Activated naive CD4-positive, alpha-beta T cell treated with Interleukin-2 at 50 U/mL for 16 hours (primary cell): Measurements from ENCODE around the gene LMOD3.

ENCODE experiments used
- DNase-seq: peaks from one replicate; pipeline ENCODE4 v3.0.0-alpha.2; 2020

Gene LMOD3

DNA sequence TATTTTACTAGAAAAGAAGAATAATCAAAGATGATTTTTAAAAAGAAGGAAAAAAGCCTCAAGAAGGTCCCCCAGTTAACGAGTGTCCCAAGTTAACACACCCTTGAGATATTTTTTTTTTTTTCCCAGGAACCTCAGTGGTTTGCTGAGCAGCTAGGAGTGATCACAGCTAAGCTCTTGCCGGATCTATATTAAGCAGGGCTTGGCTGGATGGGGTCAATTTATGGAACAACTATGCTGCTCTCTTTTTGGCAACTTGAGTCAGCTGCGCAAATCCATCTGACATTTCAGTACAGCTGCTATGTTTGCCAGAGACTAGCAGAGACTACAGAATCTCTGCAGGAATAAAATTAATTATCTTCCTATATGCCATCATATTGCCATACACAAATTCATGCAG, at the start of gene LMOD3:
LMOD3 (minus strand) TSS at position 193 of the 400 bp plus-strand sequence. CDS start 209 bp downstream, outside the sequence.
- DNase-seq: no peak

DNA sequence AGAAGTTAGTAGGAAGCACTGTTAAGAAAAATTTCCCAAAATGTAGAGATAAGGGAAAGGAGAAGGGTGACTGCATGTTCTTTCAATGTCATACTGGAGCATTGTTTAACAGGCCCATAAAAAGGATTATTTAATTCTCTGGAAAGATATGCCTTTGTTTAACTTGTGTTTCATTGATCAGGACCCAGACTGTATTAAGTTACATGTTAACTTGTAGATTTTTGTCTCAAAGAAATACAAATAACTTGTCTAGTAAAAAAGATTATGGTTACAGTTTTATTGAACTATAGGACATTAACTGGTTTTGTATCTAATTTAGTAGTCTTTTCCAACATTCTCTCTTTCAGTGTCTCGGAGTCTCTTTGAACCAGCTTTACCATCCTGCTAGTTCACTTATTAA, 49.7 kb upstream of the LMOD3 start:
- no peak for DNase-seq

DNA sequence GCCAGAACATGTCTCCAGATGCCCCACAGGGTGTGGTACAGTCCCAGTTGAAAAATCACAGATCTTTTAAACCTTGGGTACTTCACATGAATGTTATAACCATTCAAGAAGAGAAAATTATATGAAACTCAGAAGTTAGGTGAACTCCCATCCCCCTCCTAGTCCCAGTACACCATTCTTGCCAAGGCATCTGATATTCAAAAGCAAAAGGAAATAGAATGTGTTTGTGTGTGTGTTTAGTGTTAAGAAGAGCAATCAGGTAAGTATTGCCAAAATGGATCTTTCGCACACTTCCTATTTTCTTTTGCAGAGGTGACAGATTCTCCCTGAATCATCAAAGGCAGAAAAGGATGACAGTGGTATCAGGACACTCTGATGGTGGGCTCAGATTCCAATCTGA, 44.1 kb upstream of the LMOD3 start:
- DNase-seq: no peak

DNA sequence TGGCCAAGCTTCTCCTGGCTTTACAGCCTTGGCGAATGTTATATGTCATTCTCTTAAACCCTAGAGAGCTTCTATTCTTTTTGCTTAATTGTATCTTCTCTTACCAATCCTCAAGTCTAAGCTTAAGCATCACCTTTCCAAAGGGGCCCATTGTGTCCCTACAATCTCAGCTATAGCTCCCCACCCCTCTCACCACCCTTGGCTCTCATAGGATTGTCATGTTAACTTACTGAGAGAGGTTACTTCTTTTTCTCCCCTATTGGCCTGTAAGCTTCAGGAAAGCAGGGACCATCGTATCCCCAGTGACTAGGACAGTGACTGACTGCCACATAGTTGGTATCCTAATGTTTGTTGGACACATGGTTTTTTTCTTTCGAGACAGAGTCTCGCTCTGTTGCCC, 43.3 kb upstream of the LMOD3 start:
- DNase-seq: no peak

DNA sequence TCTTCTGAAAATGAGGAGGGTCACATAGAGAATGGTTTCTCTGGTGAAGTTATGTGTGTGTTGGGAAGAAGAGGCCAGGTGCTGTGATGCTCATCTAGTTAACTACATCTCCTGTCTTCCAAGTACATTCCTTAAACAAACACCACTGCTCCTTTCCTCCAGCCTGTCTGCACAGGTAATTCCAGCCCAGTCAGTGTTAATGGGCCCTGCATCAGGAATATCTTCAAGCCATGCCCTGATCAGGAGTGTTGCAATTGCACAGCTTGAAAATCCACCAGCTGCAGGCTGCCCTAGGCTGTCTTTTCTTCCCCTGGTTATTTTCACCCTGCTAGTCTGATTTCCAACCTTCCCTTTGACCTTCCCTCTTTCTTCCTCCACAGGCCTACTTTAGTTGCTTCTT, 41.9 kb upstream of the LMOD3 start:
- no peak for DNase-seq

DNA sequence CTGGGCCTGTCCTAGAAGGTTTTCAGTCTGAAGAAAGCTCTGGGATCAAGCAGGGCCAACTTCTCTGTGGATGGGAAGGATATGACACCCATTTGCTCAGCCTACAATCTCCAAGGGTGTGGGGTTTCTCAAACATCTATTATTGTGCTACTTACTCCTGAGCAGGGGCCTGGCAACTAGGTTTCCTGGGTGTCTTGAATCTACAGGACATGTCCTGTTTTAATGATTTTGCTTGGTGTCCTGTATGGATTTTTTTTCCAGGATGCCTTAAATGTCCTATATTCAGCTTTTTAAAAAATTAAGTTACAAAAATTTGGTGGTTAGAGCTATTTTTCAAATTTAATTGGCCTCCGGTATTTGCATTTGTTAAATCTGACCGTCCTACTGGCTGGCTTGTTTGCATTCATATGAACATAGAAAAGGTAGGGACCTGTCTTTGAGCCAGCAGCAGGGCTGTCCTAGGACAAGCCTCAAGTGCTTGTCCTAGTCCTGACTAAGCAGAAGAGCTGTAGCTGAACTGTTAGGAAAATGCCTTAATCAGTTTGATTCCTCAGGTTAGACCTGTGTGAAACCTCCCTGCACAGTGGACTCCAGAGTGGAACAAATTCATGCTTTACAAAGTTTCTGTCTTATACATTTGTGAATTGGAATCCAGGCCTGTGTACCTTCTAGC, 40.0 kb upstream of the LMOD3 start:
- DNase-seq: no peak

DNA sequence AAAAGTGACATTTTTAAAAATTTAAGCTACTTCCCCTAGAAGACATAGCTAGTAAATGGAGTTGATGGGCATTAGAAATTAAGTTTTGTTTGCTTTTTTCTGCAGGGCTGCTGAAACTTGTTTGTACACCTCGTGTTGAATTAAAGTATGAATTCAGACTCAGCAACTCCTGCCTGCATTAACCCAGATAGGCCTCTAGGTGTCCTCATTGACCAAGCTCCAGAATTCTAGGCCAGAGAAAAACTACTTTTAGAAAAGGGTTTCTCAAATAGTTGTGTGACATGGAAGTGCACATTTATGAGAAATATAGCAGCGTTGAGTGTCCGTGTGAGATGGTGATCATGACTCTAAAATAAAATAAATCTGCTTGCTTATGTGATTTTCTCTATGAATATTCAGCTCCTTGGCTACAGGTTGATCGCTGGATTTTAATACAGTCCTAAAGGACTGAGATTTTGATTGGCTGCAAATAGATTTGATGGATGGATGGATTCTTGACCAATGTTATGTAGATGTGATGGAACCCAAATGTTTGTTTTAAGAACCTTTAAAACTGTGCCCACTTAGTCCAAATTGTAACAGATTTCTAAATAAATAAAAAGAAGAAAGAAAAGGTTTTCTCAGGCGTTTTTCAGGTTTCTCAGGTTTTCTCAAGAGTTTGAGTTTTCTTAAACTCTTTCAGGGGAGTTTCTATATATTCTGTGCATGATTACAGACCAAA, 39.4 kb upstream of the LMOD3 start:
- DNase-seq: peak; percentile 23

DNA sequence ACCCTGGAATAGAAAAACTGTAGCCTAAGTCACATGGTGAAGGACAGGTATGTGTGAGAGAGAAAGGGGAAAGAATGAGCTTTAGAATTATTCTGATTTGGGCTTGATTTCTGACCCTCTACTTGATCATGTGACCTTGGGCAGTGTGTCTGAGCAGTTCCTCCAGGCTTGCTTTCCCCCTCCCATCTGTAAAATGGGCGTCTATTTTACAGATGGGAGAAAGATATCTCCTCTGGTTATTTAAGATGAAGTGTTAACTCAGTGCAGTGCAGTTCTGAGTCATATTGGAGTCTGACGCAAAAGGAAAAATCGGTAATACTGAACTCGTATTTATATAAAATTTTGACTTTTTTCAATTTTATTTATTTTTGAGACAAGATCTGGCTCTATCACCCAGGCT, 38.1 kb upstream of the LMOD3 start:
- no peak for DNase-seq

DNA sequence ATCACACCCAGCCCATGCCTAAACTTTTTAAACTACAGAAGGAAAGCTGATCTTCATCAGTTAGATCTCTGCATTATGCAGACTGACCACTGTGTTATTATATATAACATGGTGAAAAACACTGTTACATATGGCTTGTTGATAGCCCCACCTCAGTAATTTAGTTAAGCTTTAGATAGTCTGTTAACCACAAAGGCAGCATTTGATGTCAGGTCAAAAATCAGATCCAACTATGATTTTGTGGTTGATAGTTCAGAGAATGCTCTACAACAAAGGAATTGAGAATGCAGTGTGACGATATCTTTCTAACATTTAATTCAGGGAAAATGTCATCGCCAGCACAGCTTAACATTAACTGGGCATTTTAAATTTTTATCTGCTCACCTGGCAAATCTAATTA, 37.7 kb upstream of the LMOD3 start:
- no peak for DNase-seq

DNA sequence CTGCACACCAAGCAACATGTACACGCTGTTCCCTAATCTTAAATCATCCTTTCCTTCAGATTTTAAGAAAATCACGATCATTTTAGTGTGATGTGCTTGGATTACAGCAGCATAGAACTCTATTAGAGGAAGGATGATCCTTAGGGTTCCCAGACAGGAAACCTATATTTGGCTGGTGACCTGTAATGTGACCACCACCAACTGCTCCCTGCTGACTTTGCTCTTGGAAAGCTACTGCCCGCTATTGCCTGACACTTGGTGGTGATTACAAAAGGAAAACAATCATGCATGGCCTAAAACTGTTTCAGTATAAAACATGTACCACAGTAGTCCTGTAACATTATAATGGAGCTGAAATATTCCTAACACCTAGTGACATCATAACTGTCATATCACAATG, 27.2 kb upstream of the LMOD3 start:
- no peak for DNase-seq

DNA sequence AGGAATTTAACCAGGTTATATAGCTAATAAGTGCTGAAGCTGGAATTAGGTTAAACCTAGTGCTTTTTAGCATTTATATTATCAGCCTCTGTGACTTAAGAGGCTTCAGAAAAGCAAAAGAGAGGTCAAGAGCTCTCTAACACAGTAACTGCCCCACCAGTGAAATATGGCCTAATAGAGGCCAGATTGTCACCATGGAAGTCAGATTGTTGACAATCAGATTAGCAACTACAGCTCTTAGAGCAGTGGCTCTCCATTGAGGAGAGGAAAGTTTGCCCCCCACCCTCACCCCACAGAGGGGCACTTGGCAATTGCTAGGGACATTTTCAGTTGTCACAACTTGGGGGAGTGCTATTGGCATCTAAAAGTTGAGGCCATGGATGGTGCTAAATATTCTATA, 23.3 kb upstream of the LMOD3 start:
- DNase-seq: no peak

DNA sequence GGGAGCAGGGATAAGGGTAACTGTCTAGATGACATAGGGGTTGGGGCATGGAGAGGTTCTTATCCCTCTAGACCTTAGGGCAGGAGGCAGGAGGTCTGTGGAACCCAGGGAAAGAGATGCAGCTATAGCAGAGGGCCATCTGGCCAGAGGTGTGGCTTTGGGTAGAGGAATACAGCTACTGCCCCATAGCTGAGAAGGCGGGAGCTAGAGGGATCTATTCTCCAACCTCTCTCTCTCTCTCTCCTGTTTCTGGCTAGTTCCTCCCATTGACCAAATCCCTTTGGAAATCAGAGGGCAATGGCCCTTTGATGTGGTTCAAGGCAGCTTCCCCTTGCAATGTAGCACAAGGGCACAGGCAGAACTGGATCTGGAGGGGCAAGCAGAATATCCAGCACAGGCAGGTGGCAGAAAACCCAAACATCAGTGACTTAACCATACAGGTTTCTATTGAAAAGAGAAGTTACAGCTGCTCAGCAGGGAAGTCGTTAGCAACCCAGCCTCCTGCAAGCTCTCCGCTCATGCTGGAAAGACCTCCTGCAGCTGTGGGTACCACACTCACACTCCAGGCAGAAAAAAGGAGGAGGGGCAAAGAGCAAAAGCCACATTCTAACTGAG, 22.3 kb upstream of the LMOD3 start:
- no peak for DNase-seq

DNA sequence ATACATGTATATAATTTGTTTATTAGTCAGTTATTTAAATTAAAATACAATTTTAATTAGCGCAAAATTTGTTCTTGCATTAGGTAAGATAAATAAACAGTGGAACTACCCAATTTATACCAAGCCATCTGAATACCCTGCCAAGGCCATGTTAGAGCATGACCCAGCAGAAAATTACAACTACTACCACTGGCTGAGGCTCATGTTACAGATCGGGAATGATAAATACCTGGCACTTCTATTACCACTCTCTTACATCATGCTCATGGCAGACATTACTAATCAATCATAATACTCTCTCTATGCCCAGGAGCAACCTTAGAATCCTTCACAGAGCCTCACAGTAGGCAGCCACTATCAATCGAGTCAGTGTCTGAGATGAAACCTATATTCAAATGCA, 21.2 kb upstream of the LMOD3 start:
- no peak for DNase-seq

DNA sequence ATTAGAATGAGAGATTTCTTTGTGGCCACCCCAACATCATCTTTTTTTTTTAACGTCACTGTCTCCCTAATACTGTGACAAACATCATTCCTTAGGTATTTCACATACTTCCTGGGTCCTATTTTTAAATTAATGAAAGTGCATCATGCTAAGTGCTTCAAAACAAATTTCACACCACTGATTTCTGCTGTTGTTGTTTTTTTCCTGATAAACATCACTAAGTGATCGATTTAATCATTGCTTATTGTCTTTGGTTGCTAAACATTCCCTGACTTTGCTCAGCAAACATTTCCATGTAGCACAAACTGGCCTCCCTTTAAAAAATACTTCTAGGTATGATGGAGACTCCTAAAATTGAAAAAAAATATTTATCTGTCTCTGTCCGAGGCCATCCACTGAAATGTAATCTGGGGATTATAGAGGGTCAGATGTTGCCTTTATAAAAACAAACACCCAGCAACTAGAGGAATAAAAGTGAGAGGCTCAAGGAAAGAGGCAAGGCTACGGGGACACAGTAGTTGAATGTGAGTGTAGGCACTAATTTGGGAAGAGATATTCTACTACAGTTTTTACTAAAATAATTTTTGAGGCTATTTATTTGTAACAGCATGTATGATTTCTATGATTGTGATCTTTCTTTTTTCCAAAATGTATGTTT, 20.5 kb upstream of the LMOD3 start:
- DNase-seq: no peak

DNA sequence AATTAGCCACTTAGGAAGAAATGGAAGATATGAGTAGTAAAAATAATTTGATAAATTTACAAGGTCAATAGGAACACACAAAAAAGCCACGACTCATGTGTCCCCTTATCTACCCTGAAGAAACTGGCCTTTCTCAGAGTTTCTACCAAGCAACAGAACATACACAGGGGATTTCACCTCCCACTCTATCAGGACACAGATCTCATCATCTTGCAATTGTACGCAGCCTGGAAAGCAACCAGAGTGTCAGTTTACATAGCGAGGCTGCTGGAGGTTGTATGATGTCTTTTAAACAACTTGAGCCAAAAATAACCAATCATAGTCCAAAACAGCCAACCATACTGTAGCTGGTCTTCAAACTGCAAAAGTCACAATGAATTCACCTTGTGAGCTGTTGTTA, 19.7 kb upstream of the LMOD3 start:
- no peak for DNase-seq

DNA sequence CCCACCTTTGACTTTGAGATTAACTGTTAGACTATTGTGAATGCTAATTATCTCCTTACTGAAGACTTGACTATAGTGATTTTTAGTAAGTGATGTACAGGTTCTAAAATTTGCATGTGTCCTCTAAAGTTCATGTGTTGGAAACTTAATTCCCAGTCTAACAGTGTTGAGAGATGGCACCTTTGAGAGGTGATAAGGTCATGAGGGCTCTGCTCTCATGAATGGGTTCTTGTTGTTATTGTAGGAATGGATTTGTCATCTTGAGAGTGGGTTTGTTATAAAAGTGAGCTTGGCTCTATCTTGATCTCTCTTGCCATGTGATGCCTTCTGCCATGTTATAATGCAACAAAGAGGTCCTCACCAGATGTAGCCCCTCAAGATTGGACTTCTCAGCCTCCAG, 18.9 kb upstream of the LMOD3 start:
- no peak for DNase-seq

DNA sequence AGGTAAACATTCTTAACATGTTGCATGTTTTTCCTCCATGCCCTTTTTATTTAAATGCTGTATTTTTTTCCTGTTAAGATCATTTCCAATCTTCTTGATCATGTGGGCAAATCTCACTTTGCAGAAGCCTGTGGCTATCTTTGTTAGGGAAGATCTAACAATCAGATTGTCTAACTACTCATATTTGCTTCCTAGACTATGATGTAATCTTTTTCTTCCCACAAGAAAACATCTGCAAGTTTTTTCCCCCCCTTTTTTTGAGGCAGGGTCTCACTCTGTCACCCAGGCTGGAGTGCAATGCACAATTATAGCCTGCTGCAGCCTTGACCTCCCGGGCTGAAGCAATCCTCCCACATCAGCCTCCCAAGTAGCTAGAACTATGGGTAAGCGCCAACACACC, 15.0 kb upstream of the LMOD3 start:
- DNase-seq: no peak

DNA sequence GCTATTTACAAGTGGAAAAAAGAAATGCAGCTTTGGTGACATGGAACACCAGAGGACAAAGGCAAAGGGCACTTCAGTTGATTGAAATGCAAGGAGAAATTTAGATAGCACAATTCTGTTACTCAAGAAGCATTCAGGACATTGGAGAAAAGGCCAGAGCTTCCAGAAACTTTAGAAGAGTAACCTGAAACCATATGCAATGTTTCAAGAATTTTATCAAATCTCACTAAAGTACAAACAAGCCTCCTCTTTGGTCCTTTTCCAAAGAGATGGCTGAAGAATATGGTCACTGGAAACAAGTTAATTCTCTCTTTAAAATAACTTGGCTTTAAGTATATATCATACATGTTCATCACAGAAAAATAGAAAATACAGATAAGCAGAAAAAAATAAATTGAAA, 14.6 kb upstream of the LMOD3 start:
- DNase-seq: no peak

DNA sequence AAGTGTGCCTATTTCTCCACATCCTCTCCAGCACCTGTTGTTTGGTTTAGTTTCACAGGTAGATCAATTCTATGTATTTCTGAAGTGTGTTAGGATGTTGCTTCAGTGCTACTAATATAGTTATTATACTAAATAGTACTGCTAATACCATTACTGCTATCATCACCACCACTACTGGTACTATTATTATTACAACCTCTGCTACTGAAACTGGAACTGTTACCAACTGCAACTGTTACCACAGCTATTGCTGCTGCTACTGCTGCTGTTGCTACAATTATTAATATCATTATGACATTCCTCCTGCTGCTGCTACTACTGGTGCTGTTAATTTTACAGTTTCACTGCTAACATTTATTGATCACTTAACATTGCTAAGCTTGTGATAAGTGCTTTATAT, 8.3 kb upstream of the LMOD3 start:
- DNase-seq: no peak

DNA sequence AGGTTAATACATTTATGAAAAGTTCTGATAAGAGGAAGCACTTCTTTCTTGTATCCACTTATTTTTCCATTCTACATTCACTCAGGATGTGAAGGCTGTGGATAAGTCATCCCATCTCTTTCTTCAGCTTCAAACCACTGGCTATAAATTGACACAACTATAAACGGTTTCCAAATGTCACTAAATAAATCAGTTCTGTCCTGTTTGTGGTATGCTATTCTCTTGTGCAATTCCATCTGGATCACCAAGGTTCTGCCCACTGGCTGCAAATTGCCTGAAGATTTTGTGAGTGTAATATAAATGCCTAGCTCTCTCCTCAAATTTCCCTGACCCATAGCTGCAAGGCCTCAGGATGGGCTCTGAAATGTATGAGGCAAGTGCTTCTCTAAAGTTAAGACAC, 7.1 kb upstream of the LMOD3 start:
- no peak for DNase-seq

DNA sequence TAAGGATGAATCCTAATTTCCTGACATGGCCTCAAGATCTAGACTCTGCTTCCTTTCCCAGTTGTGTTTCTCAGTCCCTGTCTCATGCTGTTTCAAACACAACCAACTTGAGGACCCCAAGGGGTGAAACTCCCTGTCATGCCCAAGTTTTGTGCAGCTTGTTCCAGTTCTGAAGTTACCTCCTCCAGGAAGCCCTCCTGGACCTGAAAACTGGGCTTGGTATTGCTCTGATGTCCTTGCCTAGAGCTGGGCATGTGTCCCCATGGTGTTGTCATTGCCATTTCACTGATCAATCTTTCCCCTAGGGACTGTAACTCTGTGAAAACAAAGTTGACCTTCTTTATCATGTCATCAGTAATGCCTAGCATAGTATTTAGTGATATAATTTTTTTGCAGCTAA, 6.1 kb upstream of the LMOD3 start:
- no peak for DNase-seq

DNA sequence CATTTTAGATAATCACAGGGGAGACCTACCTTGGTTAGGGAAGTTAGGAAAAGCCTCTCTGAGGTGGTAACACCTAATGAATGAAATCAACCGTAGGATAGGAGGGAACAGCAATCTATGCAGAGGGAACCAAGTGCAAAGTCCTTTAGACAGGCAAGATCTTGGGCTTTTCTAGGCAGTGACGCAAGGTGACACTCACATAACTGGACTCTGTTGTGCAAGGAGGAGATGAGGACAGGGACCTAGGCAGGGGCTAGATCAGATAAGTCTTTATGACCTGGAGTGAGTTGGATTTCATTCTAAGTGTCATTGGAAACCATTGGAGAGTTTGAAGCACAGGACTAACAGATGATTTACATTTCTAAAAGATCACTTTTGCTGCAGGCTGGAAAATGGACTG, 4.6 kb upstream of the LMOD3 start:
- DNase-seq: no peak

DNA sequence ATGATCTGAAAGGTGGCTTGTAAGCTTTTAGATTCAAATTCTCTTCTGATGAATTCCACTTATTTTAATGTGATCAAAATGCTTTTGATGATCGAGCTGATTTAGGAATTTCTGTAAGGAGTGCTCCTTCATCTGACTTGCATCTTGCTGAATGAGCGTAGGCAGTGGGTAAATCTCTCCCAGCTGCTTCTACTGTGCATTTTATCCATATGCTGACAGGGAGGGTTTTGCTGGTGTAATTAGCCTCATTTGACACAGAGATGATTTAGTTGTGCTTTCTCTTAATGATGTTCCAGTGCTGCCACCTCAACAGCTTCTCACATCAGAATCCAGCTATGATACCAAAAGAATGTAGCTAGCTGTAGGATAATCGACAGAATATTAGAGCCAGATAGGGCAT, 3.8 kb upstream of the LMOD3 start:
- no peak for DNase-seq

DNA sequence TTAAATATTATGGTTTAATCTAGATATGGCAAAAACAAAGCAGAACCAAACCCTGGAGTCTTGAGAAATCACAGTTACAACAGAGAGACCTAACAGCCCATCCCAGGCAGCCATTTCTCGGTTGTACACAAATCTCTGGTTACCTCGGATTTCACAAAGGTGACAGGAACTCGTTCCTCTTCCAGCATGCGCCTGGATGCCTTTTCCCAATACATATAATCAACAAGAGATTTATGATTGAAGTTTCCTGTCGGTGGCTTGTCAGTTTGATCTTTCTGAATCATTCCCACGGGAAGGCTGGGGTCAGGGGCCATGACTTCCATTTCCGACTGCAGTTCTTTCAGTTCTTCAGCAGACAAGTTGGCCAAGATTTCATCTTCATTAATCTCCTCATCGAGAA, 445 bp downstream of the LMOD3 start:
- DNase-seq: no peak
